Parathyroid adenoma (tissue), 2 donors: Measurements from ENCODE around the gene PRELP.

Source experiments
- H2AFZ ChIP-seq: fragments of 300-600 bp; sonication (generic); one replicate; pipeline ENCODE4 v1.7.0; 2017; ENCODE audit warnings: antibody characterized with exemption, mild to moderate bottlenecking
- H3K27ac ChIP-seq: fragments of 300-600 bp; sonication (generic); one replicate; pipeline ENCODE4 v1.7.0; 2017
- H3K27me3 ChIP-seq: fragments of 300-600 bp; sonication (generic); one replicate; pipeline ENCODE4 v1.7.0; 2017; ENCODE audit warnings: low read length; ENCODE audit not compliant: control insufficient read depth, insufficient read depth
- H3K36me3 ChIP-seq: fragments of 300-600 bp; sonication (generic); one replicate; pipeline ENCODE4 v1.7.0; 2017; ENCODE audit warnings: low read length; ENCODE audit not compliant: control insufficient read depth, insufficient read depth
- H3K4me1 ChIP-seq: fragments of 300-600 bp; sonication (generic); one replicate; pipeline ENCODE4 v1.7.0; 2017; ENCODE audit warnings: control low read depth
- H3K4me2 ChIP-seq: fragments of 300-600 bp; sonication (generic); one replicate; pipeline ENCODE4 v1.7.0; 2017; ENCODE audit warnings: low read length
- H3K4me3 ChIP-seq: fragments of 300-600 bp; sonication (generic); one replicate; pipeline ENCODE4 v1.7.0; 2017; ENCODE audit warnings: low read depth, low read length
- H3K79me2 ChIP-seq: fragments of 300-600 bp; sonication (generic); one replicate; pipeline ENCODE4 v1.7.0; 2017; ENCODE audit warnings: control low read depth
- H3K9ac ChIP-seq: fragments of 300-600 bp; sonication (generic); one replicate; pipeline ENCODE4 v1.7.0; 2017; ENCODE audit warnings: mild to moderate bottlenecking
- H3K9me3 ChIP-seq: fragments of 300-600 bp; sonication (generic); one replicate; pipeline ENCODE4 v1.7.0; 2017; ENCODE audit warnings: low read length; ENCODE audit not compliant: control insufficient read depth
- TF ChIP-seq, protein P1 (sequence below): fragments of 300-600 bp; sonication (generic); IDR thresholded peaks from one replicate; pipeline ENCODE4 v1.7.0; 2017; ENCODE audit warnings: antibody characterized with exemption, mild to moderate bottlenecking
- donor health status: primary hyperparathyroidism.

The PRELP gene

DNA sequence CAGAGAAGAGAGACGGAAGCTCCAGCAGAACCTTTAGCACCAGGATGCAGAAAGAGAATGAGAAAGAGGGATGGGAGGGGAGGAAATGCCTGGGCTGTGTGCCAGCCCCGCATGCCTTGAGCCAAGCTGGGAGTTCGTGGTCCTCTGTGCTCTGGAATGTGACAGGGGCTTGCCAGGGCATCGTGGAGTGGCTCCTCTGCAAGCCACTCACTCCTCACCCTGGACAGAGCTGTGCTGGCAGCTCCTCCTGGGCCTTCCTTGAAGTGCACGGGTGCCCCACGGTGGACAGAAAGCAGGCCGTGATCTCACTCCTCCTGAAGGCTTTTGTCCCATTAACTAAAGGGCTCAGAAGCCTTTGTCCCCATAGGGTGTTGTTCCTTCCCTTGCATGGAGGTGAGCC is 34.8 kb upstream of the PRELP start:
- TF ChIP-seq, protein P1, sequence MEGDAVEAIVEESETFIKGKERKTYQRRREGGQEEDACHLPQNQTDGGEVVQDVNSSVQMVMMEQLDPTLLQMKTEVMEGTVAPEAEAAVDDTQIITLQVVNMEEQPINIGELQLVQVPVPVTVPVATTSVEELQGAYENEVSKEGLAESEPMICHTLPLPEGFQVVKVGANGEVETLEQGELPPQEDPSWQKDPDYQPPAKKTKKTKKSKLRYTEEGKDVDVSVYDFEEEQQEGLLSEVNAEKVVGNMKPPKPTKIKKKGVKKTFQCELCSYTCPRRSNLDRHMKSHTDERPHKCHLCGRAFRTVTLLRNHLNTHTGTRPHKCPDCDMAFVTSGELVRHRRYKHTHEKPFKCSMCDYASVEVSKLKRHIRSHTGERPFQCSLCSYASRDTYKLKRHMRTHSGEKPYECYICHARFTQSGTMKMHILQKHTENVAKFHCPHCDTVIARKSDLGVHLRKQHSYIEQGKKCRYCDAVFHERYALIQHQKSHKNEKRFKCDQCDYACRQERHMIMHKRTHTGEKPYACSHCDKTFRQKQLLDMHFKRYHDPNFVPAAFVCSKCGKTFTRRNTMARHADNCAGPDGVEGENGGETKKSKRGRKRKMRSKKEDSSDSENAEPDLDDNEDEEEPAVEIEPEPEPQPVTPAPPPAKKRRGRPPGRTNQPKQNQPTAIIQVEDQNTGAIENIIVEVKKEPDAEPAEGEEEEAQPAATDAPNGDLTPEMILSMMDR: peak; percentile 46
- H3K36me3 ChIP-seq: no peaks in the 10 kb centered on the region
- no peaks in the 10 kb centered on the region for H3K4me1 ChIP-seq
- no peaks in the 10 kb centered on the region for H3K79me2 ChIP-seq
- H3K9me3 ChIP-seq: no peaks in the 10 kb centered on the region
- no peak overlapping the region for H3K4me2 ChIP-seq
- no peak overlapping the region for H3K9ac ChIP-seq
- no peak overlapping the region for H2AFZ ChIP-seq
- no peak overlapping the region for H3K27ac ChIP-seq
- no peaks in the 10 kb centered on the region for H3K27me3 ChIP-seq
- H3K4me3 ChIP-seq: no peak overlapping the region

DNA sequence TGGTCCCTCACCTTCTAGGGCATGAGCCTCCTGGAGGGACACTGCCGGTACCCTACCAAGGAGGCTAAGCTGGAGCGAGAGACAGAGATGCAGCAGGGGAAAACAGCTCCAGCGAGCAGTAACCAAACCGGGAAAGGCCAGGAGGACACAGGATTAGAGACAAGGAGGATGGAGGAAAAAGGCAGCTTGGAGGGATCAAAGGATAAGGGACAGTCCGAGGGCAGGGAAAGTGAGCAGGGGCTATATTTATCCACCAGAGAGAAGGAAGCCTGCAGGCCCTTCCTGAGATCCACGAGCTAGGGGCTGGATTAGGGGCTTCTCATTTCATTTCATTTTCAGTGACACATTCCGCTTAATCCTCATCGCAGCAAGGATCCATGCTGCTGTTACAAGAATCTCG is 33.8 kb upstream of the PRELP start:
- H3K36me3 ChIP-seq: no peaks in the 10 kb centered on the region
- no peak overlapping the region for H3K4me2 ChIP-seq
- H3K79me2 ChIP-seq: no peaks in the 10 kb centered on the region
- no peak overlapping the region for H3K4me3 ChIP-seq
- no peaks in the 10 kb centered on the region for H3K9me3 ChIP-seq
- no peak overlapping the region for H3K9ac ChIP-seq
- no peaks in the 10 kb centered on the region for H3K27me3 ChIP-seq
- H3K27ac ChIP-seq: no peak overlapping the region
- H3K4me1 ChIP-seq: no peaks in the 10 kb centered on the region
- TF ChIP-seq, protein P1: no peak
- H2AFZ ChIP-seq: no peak overlapping the region

DNA sequence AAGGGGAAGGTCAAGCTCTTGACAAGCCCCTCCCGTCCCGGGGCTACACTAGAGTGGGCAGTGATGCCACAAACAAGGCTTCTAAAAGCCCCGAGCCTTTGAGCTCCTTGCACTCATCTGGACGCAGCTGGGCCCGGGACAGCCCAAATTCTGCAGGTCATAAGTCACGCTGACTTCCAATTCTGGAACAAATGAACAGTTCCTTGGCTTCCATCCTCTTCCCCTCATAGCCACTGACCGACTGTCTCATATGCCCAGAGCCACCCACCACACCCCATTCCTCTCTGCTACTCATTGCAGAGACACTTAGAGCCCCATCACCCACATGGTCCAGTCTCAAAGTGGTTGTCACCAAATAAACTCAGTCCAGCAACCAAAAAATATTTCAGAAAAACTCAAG is 32.8 kb upstream of the PRELP start:
- H3K27ac ChIP-seq: no peak overlapping the region
- no peak overlapping the region for H3K4me2 ChIP-seq
- no peaks in the 10 kb centered on the region for H3K27me3 ChIP-seq
- no peak overlapping the region for H3K9ac ChIP-seq
- H3K79me2 ChIP-seq: no peaks in the 10 kb centered on the region
- H3K9me3 ChIP-seq: no peaks in the 10 kb centered on the region
- no peaks in the 10 kb centered on the region for H3K36me3 ChIP-seq
- TF ChIP-seq, protein P1: no peak
- no peaks in the 10 kb centered on the region for H3K4me1 ChIP-seq
- no peak overlapping the region for H3K4me3 ChIP-seq
- H2AFZ ChIP-seq: no peak overlapping the region

DNA sequence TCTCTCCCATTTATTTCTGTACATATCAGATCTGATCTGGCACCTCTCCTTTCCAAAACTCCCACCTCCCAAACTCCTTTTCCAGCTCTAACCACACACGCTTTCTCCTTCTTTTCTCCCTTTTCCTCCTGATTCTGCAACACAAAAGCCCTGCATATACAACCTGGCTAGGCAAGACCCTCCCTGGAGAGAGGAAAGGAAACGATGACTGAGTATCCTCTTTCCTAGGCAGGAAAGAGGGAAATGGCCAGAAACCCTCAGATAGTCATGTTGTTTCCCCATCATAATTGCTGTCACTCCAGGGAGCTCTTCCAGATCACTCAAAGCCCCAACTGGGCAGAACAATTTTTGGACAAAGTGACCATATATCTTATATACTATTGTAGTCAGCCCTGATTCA is 32.3 kb upstream of the PRELP start:
- Histone ChIP-seq H3K9ac (no peak overlapping the region), H3K9me3 (no peaks in the 10 kb centered on the region), H3K4me2 (no peak overlapping the region), H3K79me2 (no peaks in the 10 kb centered on the region), H3K4me3 (no peak overlapping the region), H2AFZ (no peak overlapping the region), H3K36me3 (no peaks in the 10 kb centered on the region), H3K27me3 (no peaks in the 10 kb centered on the region), H3K27ac (no peak overlapping the region), H3K4me1 (no peaks in the 10 kb centered on the region)
- TF ChIP-seq, protein P1: no peak

DNA sequence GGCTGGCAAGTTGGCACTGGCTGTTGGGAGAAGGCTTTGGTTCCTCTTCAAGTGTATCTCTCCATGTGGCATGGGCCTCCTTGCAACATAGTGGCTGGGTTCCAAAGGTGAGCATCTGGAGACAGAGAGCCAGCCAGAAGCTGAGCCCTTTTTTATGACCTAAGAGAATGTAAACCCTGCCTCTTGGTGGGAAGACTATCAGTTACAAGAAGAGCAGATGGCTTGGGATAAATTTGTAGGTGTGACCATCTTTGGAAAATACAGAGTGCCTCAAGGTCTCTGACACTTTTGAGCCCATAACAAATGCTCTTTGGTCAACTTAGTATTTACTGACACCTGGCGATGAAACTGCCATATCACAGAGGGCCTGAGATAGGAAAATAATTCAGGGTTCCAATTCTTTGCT is 31.4 kb upstream of the PRELP start:
- Histone ChIP-seq H3K27me3 (no peaks in the 10 kb centered on the region), H3K9ac (no peak overlapping the region), H3K4me1 (no peaks in the 10 kb centered on the region), H3K4me2 (no peak overlapping the region), H3K4me3 (no peak overlapping the region), H2AFZ (no peak overlapping the region), H3K27ac (no peak overlapping the region), H3K79me2 (no peaks in the 10 kb centered on the region), H3K36me3 (no peaks in the 10 kb centered on the region), H3K9me3 (no peaks in the 10 kb centered on the region)
- TF ChIP-seq, protein P1: no peak
